GM23338 (cell line): Measurements from ENCODE around the gene TTC33. TPM values are rescaled to one million over a fixed set of nuclear protein-coding genes. Genes with fewer than 3 reads are reported as not detected.
"Not testable (repeated sequence)": the region's sequence is repeated elsewhere in the genome, so short reads cannot be mapped to it uniquely, and the experiment has no call there.

Source experiments
- ATAC-seq: fragments of 200-7000 bp; cut with Tn5 transposase; 3 replicates; pipeline ENCODE4 v1.9.1; 2020
- DNase-seq: peaks from one replicate; pipeline ENCODE4 v3.0.0-alpha.2; 2015; ENCODE audit warnings: low spot score
- H2AFZ ChIP-seq: fragments of 200-600 bp; sonication (generic); 2 replicates; pipeline ENCODE4 v1.8.0; 2016; ENCODE audit warnings: antibody characterized with exemption, mild to moderate bottlenecking, moderate library complexity
- H3F3A ChIP-seq: fragments of 200-600 bp; sonication (generic); replicated peaks from 2 replicates; pipeline ENCODE4 v1.8.0; 2017; ENCODE audit warnings: antibody characterized with exemption, mixed run types, low read depth
- H3K27ac ChIP-seq: fragments of 200-600 bp; sonication (generic); 2 replicates; pipeline ENCODE4 v1.6.1; 2016; ENCODE audit warnings: low read depth
- H3K27me3 ChIP-seq: fragments of 200-600 bp; sonication (generic); 2 replicates; pipeline ENCODE4 v1.8.0; 2016; ENCODE audit warnings: mild to moderate bottlenecking, mixed run types, moderate library complexity; ENCODE audit not compliant: insufficient read depth
- H3K36me3 ChIP-seq: fragments of 200-600 bp; sonication (generic); 2 replicates; pipeline ENCODE4 v1.8.0; 2016; ENCODE audit warnings: mild to moderate bottlenecking; ENCODE audit not compliant: insufficient read depth
- H3K4me1 ChIP-seq: fragments of 200-600 bp; sonication (generic); 2 replicates; pipeline ENCODE4 v1.8.0; 2016; ENCODE audit warnings: mild to moderate bottlenecking, moderate library complexity; ENCODE audit not compliant: insufficient read depth
- H3K4me2 ChIP-seq: fragments of 200-600 bp; sonication (generic); 2 replicates; pipeline ENCODE4 v1.7.1; 2017; ENCODE audit warnings: mixed run types
- H3K4me3 ChIP-seq: fragments of 200-600 bp; sonication (generic); 2 replicates; pipeline ENCODE4 v1.6.1; 2016; ENCODE audit warnings: mixed run types
- H3K79me2 ChIP-seq: fragments of 200-600 bp; sonication (generic); replicated peaks from 2 replicates; pipeline ENCODE4 v1.8.0; 2017; ENCODE audit warnings: mild to moderate bottlenecking; ENCODE audit not compliant: insufficient read depth
- H3K9me2 ChIP-seq: fragments of 200-600 bp; sonication (generic); 2 replicates; pipeline ENCODE4 v1.8.0; 2017; ENCODE audit not compliant: insufficient read depth
- H4K20me1 ChIP-seq: fragments of 200-600 bp; sonication (generic); replicated peaks from 2 replicates; pipeline ENCODE4 v1.8.0; 2017; ENCODE audit warnings: mild to moderate bottlenecking; ENCODE audit not compliant: insufficient read depth
- H3K27ac Mint-ChIP-seq: 2 replicates; pipeline ENCODE4 v1.8.0; 2020; ENCODE audit warnings: inconsistent platforms, mild to moderate bottlenecking, moderate library complexity, mixed read lengths
- H3K27me3 Mint-ChIP-seq: 3 replicates; pipeline ENCODE4 v1.8.0; 2022; ENCODE audit warnings: low read depth, mild to moderate bottlenecking, moderate library complexity, mixed read lengths, inconsistent platforms; ENCODE audit not compliant: insufficient read depth, poor library complexity
- H3K36me3 Mint-ChIP-seq: 3 replicates; pipeline ENCODE4 v1.8.0; 2021; ENCODE audit warnings: low read depth, mild to moderate bottlenecking, inconsistent platforms, moderate library complexity, mixed read lengths
- H3K4me1 Mint-ChIP-seq: 3 replicates; pipeline ENCODE4 v1.8.0; 2020; ENCODE audit warnings: mild to moderate bottlenecking, inconsistent platforms, mixed read lengths
- H3K4me3 Mint-ChIP-seq: 3 replicates; pipeline ENCODE4 v1.8.0; 2021; ENCODE audit warnings: moderate library complexity, mild to moderate bottlenecking, inconsistent platforms, mixed read lengths
- H3K9me3 Mint-ChIP-seq: 3 replicates; pipeline ENCODE4 v1.8.0; 2020; ENCODE audit warnings: moderate library complexity, mild to moderate bottlenecking, inconsistent platforms, mixed read lengths
- CTCF ChIP-seq, 2 experiments: fragments of 200-600 bp in 1 of 2; sonication (generic) in 1 of 2; conservative IDR thresholded peaks; 2 replicates each; pipeline versions ENCODE4 v1.5.1 to v1.6.1; 2016 to 2017; ENCODE audit warnings: antibody characterized with exemption in 2 of 2, low read depth in 2 of 2, mild to moderate bottlenecking in 2 of 2, moderate library complexity in 1 of 2
- POLR2AphosphoS5 ChIP-seq: IDR thresholded peaks from 2 replicates; pipeline ENCODE4 v1.6.1; 2016; ENCODE audit warnings: antibody characterized with exemption, low read depth
- polyA plus RNA-seq: library from polyadenylated mRNA; unstranded; fragments of >200 nt; fragmentation: Nextera tagmentation; extraction: Ambion mirVana; gene quantifications from 2 replicates; pipeline ENCODE4 v1.2.1, GENCODE V29; 2016
- total RNA-seq: library from RNA; depleted of rRNA; stranded (reverse); fragments of >200 nt; shearing (Covaris generic); gene quantifications from 2 replicates; pipeline ENCODE4 v1.2.3, GENCODE V29; 2014
- TF ChIP-seq, protein P1 (sequence below): IDR thresholded peaks from one replicate; pipeline ENCODE4 v1.6.1; 2018; ENCODE audit warnings: antibody characterized with exemption; ENCODE audit not compliant: unreplicated experiment
- TF ChIP-seq, protein P2 (sequence below): fragments of 250-450 bp; sonication (Bioruptor Pico); IDR thresholded peaks from 2 replicates; pipeline ENCODE4 v1.5.0; 2020; ENCODE audit warnings: mild to moderate bottlenecking, moderate library complexity

TTC33 gene
- total and polyA plus RNA-seq, 2 experiments from 2014 or later, result 4.1 to 11.5 TPM

DNA sequence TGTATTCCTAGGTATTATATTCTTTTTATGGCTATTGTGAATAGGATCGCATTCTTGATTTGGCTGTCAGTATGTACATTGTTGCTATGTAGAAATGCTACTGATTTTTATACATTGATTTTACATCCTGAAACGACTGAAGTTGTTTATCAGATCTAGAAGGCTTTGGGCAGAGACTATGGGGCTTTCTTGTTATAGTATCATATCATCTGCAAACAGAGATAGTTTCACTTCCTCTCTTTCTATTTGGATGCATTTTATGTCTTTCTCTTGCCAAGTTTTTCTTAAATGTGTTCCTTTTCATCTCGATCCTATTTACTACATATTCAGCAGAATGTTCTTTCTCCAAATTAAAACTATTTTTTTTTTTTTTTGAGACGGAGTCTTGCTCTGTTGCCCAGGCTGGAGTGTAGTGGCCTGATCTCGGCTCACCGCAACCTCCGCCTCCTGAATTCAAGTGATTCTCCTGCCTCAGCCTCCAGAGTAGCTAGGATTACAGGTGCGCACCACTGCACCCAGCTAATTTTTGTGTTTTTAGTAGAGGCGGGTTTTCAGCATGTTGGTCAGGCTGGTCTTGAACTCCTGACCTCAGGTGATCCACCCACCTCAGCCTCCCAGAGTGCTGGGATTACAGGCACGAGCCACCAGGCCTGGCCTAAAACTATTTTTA is 163.9 kb downstream of the TTC33 start:
- ATAC-seq, H3K4me2 ChIP-seq, H3K27me3 Mint-ChIP-seq, H2AFZ ChIP-seq, H3K36me3 ChIP-seq, H3K27ac ChIP-seq, H3K4me1 Mint-ChIP-seq, H4K20me1 ChIP-seq, H3K79me2 ChIP-seq, H3K9me3 Mint-ChIP-seq, H3K4me3 ChIP-seq, DNase-seq, H3K27me3 ChIP-seq, H3K4me1 ChIP-seq, H3K27ac Mint-ChIP-seq, H3K9me2 ChIP-seq, H3K36me3 Mint-ChIP-seq, H3K4me3 Mint-ChIP-seq, H3F3A ChIP-seq: not testable (repeated sequence)

DNA sequence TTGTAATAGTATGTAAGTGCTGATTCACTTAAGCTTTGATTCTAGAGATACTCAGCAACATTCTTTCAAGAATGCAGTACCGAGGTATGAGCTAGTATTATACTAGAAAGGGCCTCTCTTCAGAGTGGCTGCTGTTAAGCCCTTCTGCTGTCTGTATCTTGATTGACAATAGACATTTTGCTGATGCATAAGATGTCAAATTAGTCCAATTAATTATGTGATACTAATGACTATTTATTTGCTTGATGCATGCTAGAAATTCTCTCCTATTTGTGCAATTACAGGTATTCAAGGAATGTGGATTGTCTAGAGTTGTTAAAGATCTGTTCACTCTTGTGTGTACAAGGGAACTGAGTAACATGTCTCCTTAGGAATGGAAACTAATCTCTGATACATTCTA is 168.4 kb downstream of the TTC33 start:
- H4K20me1 ChIP-seq, result no peaks in the 10 kb centered on the region
- no peak overlapping the region for H3K4me2 ChIP-seq
- H3K4me1 Mint-ChIP-seq, result no peaks in the 10 kb centered on the region
- H2AFZ ChIP-seq, result no peak overlapping the region
- H3K4me3 ChIP-seq, result no peak overlapping the region
- H3K9me3 Mint-ChIP-seq, result no peaks in the 10 kb centered on the region; the same call in 2 of the 3 replicates
- H3K27ac ChIP-seq, result no peak overlapping the region
- no peaks in the 10 kb centered on the region for H3K4me1 ChIP-seq
- no peaks in the 10 kb centered on the region for H3K36me3 Mint-ChIP-seq
- no peaks in the 10 kb centered on the region for H3K79me2 ChIP-seq
- no peaks in the 10 kb centered on the region for H3K9me2 ChIP-seq
- DNase-seq (no peak), ATAC-seq (no peak)
- TF ChIP-seq, protein P1, sequence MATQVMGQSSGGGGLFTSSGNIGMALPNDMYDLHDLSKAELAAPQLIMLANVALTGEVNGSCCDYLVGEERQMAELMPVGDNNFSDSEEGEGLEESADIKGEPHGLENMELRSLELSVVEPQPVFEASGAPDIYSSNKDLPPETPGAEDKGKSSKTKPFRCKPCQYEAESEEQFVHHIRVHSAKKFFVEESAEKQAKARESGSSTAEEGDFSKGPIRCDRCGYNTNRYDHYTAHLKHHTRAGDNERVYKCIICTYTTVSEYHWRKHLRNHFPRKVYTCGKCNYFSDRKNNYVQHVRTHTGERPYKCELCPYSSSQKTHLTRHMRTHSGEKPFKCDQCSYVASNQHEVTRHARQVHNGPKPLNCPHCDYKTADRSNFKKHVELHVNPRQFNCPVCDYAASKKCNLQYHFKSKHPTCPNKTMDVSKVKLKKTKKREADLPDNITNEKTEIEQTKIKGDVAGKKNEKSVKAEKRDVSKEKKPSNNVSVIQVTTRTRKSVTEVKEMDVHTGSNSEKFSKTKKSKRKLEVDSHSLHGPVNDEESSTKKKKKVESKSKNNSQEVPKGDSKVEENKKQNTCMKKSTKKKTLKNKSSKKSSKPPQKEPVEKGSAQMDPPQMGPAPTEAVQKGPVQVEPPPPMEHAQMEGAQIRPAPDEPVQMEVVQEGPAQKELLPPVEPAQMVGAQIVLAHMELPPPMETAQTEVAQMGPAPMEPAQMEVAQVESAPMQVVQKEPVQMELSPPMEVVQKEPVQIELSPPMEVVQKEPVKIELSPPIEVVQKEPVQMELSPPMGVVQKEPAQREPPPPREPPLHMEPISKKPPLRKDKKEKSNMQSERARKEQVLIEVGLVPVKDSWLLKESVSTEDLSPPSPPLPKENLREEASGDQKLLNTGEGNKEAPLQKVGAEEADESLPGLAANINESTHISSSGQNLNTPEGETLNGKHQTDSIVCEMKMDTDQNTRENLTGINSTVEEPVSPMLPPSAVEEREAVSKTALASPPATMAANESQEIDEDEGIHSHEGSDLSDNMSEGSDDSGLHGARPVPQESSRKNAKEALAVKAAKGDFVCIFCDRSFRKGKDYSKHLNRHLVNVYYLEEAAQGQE, result no peak
- TF ChIP-seq, protein P2, sequence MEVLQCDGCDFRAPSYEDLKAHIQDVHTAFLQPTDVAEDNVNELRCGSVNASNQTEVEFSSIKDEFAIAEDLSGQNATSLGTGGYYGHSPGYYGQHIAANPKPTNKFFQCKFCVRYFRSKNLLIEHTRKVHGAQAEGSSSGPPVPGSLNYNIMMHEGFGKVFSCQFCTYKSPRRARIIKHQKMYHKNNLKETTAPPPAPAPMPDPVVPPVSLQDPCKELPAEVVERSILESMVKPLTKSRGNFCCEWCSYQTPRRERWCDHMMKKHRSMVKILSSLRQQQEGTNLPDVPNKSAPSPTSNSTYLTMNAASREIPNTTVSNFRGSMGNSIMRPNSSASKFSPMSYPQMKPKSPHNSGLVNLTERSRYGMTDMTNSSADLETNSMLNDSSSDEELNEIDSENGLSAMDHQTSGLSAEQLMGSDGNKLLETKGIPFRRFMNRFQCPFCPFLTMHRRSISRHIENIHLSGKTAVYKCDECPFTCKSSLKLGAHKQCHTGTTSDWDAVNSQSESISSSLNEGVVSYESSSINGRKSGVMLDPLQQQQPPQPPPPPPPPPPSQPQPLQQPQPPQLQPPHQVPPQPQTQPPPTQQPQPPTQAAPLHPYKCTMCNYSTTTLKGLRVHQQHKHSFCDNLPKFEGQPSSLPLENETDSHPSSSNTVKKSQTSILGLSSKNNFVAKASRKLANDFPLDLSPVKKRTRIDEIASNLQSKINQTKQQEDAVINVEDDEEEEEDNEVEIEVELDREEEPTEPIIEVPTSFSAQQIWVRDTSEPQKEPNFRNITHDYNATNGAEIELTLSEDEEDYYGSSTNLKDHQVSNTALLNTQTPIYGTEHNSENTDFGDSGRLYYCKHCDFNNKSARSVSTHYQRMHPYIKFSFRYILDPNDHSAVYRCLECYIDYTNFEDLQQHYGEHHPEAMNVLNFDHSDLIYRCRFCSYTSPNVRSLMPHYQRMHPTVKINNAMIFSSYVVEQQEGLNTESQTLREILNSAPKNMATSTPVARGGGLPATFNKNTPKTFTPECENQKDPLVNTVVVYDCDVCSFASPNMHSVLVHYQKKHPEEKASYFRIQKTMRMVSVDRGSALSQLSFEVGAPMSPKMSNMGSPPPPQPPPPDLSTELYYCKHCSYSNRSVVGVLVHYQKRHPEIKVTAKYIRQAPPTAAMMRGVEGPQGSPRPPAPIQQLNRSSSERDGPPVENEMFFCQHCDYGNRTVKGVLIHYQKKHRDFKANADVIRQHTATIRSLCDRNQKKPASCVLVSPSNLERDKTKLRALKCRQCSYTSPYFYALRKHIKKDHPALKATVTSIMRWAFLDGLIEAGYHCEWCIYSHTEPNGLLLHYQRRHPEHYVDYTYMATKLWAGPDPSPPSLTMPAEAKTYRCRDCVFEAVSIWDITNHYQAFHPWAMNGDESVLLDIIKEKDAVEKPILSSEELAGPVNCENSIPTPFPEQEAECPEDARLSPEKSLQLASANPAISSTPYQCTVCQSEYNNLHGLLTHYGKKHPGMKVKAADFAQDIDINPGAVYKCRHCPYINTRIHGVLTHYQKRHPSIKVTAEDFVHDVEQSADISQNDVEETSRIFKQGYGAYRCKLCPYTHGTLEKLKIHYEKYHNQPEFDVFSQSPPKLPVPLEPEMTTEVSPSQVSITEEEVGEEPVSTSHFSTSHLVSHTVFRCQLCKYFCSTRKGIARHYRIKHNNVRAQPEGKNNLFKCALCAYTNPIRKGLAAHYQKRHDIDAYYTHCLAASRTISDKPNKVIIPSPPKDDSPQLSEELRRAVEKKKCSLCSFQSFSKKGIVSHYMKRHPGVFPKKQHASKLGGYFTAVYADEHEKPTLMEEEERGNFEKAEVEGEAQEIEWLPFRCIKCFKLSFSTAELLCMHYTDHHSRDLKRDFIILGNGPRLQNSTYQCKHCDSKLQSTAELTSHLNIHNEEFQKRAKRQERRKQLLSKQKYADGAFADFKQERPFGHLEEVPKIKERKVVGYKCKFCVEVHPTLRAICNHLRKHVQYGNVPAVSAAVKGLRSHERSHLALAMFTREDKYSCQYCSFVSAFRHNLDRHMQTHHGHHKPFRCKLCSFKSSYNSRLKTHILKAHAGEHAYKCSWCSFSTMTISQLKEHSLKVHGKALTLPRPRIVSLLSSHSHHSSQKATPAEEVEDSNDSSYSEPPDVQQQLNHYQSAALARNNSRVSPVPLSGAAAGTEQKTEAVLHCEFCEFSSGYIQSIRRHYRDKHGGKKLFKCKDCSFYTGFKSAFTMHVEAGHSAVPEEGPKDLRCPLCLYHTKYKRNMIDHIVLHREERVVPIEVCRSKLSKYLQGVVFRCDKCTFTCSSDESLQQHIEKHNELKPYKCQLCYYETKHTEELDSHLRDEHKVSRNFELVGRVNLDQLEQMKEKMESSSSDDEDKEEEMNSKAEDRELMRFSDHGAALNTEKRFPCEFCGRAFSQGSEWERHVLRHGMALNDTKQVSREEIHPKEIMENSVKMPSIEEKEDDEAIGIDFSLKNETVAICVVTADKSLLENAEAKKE, result no peak
- TF ChIP-seq CTCF (conservative IDR thresholded peaks at IDR 0.05; ENCODE audit: low read depth in 2 of 2), result no peak
- no peak for TF ChIP-seq POLR2AphosphoS5
- H3K27ac Mint-ChIP-seq, result no peak overlapping the region
- H3K27me3 Mint-ChIP-seq, result no peaks in the 10 kb centered on the region
- no peaks in the 10 kb centered on the region for H3K36me3 ChIP-seq
- H3K4me3 Mint-ChIP-seq, result no peak overlapping the region
- H3F3A ChIP-seq, result no peaks in the 10 kb centered on the region
- H3K27me3 ChIP-seq, result no peaks in the 10 kb centered on the region
